Measurements from ENCODE around the gene RFFL. TPM values are rescaled to one million over a fixed set of nuclear protein-coding genes. Genes with fewer than 3 reads are reported as not detected.

The RFFL gene
- total and polyA plus RNA-seq, 2 of the 4 experiments (the other 2 are of a cell fraction): 11.6 to 19.2 TPM

- DNase-seq (peak; percentile 47), ATAC-seq (ENCODE audit: low read depth) (peak; percentile 51; the same call in 1 of the 2 replicates)
- Histone ChIP-seq H3K9ac (ENCODE audit: low read depth, low read length) (no peak overlapping the region), H3K9me1 (ENCODE audit: insufficient read depth, low read length) (peaks cover 3% of the 10 kb centered on the region), H2BK120ac (ENCODE audit: low read depth, low read length) (no peak overlapping the region), H4K20me1 (ENCODE audit: insufficient read depth, low read length) (peaks cover 21% of the 10 kb centered on the region; the same call in 1 of the 2 replicates), H4K5ac (ENCODE audit: low read depth, low read length) (no peak overlapping the region), H2AK5ac (ENCODE audit: low read depth, low read length) (no peak overlapping the region), H4K91ac (ENCODE audit: insufficient read depth, low read depth, low read length) (no peak overlapping the region), H3K36me3 (ENCODE audit: control insufficient read depth, insufficient read depth, low read length) (no peaks in the 10 kb centered on the region), H3K4ac (ENCODE audit: low read depth, low read length) (no peak overlapping the region), H3K9me3 (ENCODE audit: control insufficient read depth, insufficient read depth, low read length) (no peaks in the 10 kb centered on the region), H3K4me1 (ENCODE audit: control insufficient read depth, insufficient read depth, low read length) (peaks cover 2% of the 10 kb centered on the region; the same call in 1 of the 2 replicates), H3K4me3 (ENCODE audit: insufficient read depth, low read depth, low read length) (no peak overlapping the region), H3K18ac (ENCODE audit: low read depth, low read length) (no peak overlapping the region), H3K14ac (replicated peaks; ENCODE audit: low read depth, low read length) (no peak overlapping the region), H3K56ac (ENCODE audit: extremely low read depth, insufficient read depth, low read length) (no peak overlapping the region), H2BK5ac (ENCODE audit: low read depth, low read length, poor library complexity, severe bottlenecking) (no peak overlapping the region), H2AFZ (replicated peaks; ENCODE audit: low read length, poor library complexity) (no peak overlapping the region), H2BK15ac (ENCODE audit: low read depth, low read length) (no peak overlapping the region), H3K27ac (ENCODE audit: insufficient read depth, low read length) (no peak overlapping the region), H3K4me2 (ENCODE audit: low read depth, low read length) (no peak overlapping the region), H3K23ac (ENCODE audit: low read depth, low read length) (no peak overlapping the region), H4K8ac (ENCODE audit: low read depth in 2 of 2, low read length in 2 of 2) (no peak overlapping the region), H2BK20ac (ENCODE audit: low read depth, low read length) (no peak overlapping the region), H3K79me1 (ENCODE audit: low read depth in 1 of 2, low read length in 2 of 2) (peaks cover 21 to 45% of the 10 kb centered on the region in 2 experiments), H2AK9ac (replicated peaks; ENCODE audit: low read depth, low read length, poor library complexity) (no peak overlapping the region), H3K27me3 (ENCODE audit: control insufficient read depth, insufficient read depth, low read length) (no peaks in the 10 kb centered on the region)
- no CpG with 5 or more reads among the region's 5 CpGs for whole genome bisulfite sequencing, 2 experiments (ENCODE audit: extremely low coverage in 2 of 2, insufficient read length in 1 of 2)
- ChIA-PET POLR2A (ENCODE audit: unreplicated experiment) (no interaction called here), CTCF (no interaction called here)
- intact Hi-C loops (cut with micrococcal nuclease) (no loop called here), dilution Hi-C loops (cut with HindIII; ENCODE audit: low sequenced_read_pairs, unreplicated experiment) (no loop called here), in situ Hi-C loops (cut with MboI; ENCODE audit: low sequenced_read_pairs) (no loop called here)
- no TSS peak for BruUV-seq (replicated peaks)
- TF ChIP-seq CHD1 (IDR thresholded peaks at IDR 0.05; ENCODE audit: low read depth, low read length) (no peak), RFX5 (IDR thresholded peaks at IDR 0.05; ENCODE audit: low read depth, low read length) (no peak), FOS (IDR thresholded peaks at IDR 0.05; ENCODE audit: low read depth, low read length) (no peak), RCOR1 (IDR thresholded peaks at IDR 0.05; ENCODE audit: insufficient replicate concordance, low read length) (no peak), USF2 (IDR thresholded peaks at IDR 0.05; ENCODE audit: low read depth, low read length) (no peak), CTCF (conservative IDR thresholded peaks at IDR 0.05; ENCODE audit: low read depth, low read length) (no peak), BHLHE40 (IDR thresholded peaks at IDR 0.05; ENCODE audit: low read depth, low read length) (no peak), MAFK (IDR thresholded peaks at IDR 0.05; ENCODE audit: low read depth, low read length) (no peak), MAZ (IDR thresholded peaks at IDR 0.05; ENCODE audit: borderline replicate concordance, low read depth, low read length) (no peak), ELK1 (IDR thresholded peaks at IDR 0.05; ENCODE audit: borderline replicate concordance, low read depth, low read length) (no peak), RAD21 (IDR thresholded peaks at IDR 0.05; ENCODE audit: low read length) (no peak), NFE2L2 (IDR thresholded peaks at IDR 0.05; ENCODE audit: low read depth, low read length) (no peak), MXI1 (IDR thresholded peaks at IDR 0.05; ENCODE audit: borderline replicate concordance, low read depth, low read length) (no peak), POLR2A (IDR thresholded peaks at IDR 0.05; ENCODE audit: low read depth, low read length) (no peak), CEBPB (IDR thresholded peaks at IDR 0.05; ENCODE audit: low read depth, low read length) (no peak)
Observed at GRCh38 chr17:35046740-35047283, 16.7 kb downstream of the RFFL start.
